ENCODE data around the gene STX8.
"Not testable (repeated sequence)": the region's sequence is repeated elsewhere in the genome, so short reads cannot be mapped to it uniquely, and the experiment has no call there.

STX8 gene

GRCh38 chr17:9488556-9488955 is 87.1 kb downstream of the STX8 start:
- DNase-seq: no peak

- DNase-seq: no peak
Observed at GRCh38 chr17:9487406-9487805, 88.2 kb downstream of the STX8 start.

- DNase-seq: no peak
Observed at GRCh38 chr17:9484789-9485188, 90.8 kb downstream of the STX8 start.

GRCh38 chr17:9479964-9480363 is 95.7 kb downstream of the STX8 start:
- DNase-seq: no peak

GRCh38 chr17:9478889-9479288 is 96.7 kb downstream of the STX8 start:
- DNase-seq: no peak

- no peak for DNase-seq
Observed at GRCh38 chr17:9475101-9475658, 100.4 kb downstream of the STX8 start.

GRCh38 chr17:9473711-9474110 is 101.9 kb downstream of the STX8 start:
- no peak for DNase-seq

GRCh38 chr17:9472541-9472940 is 103.1 kb downstream of the STX8 start:
- no peak for DNase-seq

- no peak for DNase-seq
Observed at GRCh38 chr17:9472094-9472493, 103.5 kb downstream of the STX8 start.

GRCh38 chr17:9470171-9470570 is 105.4 kb downstream of the STX8 start:
- no peak for DNase-seq

- DNase-seq: no peak
Observed at GRCh38 chr17:9468937-9469336, 106.7 kb downstream of the STX8 start.

GRCh38 chr17:9468532-9468931 is 107.1 kb downstream of the STX8 start:
- DNase-seq: no peak

GRCh38 chr17:9467518-9467917 is 108.1 kb downstream of the STX8 start:
- no peak for DNase-seq

- no peak for DNase-seq
Observed at GRCh38 chr17:9465210-9465921, 110.3 kb downstream of the STX8 start.

GRCh38 chr17:9457005-9457404 is 118.6 kb downstream of the STX8 start:
- DNase-seq: no peak

- DNase-seq: no peak
Observed at GRCh38 chr17:9456330-9456729, 119.3 kb downstream of the STX8 start.

GRCh38 chr17:9451934-9452333 is 123.7 kb downstream of the STX8 start:
- no peak for DNase-seq

- DNase-seq: not testable (repeated sequence)
Observed at GRCh38 chr17:9447298-9447697, 128.3 kb downstream of the STX8 start.

- DNase-seq: no peak
Observed at GRCh38 chr17:9446528-9446927, 129.1 kb downstream of the STX8 start.

- no peak for DNase-seq
Observed at GRCh38 chr17:9445424-9445823, 130.2 kb downstream of the STX8 start.

GRCh38 chr17:9444687-9445086 is 130.9 kb downstream of the STX8 start:
- DNase-seq: no peak

- no peak for DNase-seq
Observed at GRCh38 chr17:9443811-9444210, 131.8 kb downstream of the STX8 start.

GRCh38 chr17:9439851-9440250 is 135.8 kb downstream of the STX8 start:
- DNase-seq: no peak

GRCh38 chr17:9436630-9437029 is 139.0 kb downstream of the STX8 start:
- no peak for DNase-seq

- DNase-seq: no peak
Observed at GRCh38 chr17:9435165-9435564, 140.5 kb downstream of the STX8 start.
